GM18867 (cell line): ENCODE results near the gene STK32C.

ENCODE experiments used
- ATAC-seq: cut with Tn5 transposase; IDR thresholded peaks from one replicate; pipeline ENCODE4 v1.9.1; 2021; ENCODE audit warnings: mild to moderate bottlenecking, moderate library complexity; ENCODE audit not compliant: unreplicated experiment

Gene STK32C

DNA sequence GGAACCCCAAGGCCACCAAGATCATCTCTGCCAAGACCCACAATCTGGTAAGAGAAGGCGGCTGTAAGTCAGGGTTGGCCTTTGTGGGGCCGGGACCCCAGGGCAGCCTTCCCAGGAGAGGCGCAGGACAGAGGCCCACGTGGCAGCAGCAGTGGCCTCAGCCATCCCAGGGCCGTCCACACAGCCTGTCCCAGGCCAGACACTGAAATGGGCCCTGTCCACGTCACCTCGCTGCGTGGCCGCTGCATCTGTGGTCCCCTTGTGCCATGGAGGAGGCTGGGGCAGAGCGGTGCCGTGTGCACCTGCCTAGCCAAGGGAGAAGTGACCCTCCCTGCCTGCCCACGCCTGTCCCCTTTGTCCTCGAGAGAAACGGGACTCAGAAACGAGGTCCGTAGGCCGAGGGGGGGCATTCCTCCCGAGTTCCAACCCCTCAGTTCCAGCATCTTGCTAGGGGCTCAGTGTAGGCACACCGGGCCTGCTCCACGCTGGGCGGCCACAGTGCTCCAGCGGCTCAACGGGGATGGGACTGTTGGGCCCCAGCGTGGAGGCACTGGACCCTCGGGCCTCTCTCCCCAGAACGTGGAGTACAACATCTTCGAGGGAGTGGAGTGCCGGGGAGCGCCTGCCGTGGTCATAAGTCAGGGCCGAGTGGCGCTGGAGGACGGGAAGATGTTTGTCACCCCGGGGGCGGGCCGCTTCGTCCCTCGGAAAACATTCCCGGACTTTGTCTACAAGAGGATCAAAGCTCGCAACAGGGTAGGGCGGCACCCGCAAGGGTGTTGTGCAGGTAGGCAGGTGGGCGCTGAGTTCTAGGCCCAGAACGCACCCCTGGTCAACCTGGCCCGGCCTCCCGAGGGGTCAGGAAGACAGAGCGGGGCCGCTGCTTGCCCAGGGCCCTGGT is 105.4 kb downstream of the STK32C start:
- no peak for ATAC-seq

DNA sequence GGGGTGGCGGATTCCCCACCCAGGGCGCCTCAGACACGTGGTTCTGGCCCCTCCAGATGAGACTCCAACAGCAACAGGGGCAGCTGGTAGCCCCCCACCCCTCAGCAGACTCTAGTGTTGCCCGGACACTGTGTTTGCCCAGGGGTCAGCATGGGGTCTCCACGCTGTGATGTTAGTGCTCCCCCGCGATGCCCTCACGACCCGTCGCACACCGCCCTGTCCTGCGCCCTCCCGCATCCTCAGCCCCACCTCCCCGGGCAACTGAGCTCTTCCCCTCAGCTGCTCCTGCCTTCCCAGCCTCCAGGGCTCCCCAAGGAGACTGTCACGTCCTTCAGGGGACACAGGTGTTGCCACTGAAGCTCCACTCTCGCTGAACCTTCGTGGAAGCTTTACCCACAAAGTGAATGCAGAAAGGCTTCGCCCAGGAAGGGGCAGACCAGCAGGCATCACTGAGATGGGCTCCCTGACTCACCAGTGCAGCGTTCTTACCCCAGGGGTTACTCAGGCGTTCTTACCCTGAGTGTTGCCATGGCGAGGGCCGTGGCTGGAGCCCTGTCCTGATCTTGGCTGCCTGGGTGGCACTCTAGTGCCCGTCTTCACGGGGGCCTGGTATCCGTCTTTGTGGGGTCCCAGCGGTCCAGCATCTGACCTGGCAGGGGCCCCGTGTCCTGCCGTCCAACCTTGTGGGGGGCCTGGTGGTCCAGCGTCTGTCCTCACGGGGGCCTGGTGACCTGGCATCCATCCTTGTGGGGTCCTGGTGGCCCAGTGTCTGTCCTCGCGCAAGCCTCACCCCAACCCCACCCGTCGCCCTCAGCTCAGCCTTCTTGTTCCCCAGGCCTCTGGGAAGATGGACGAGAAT is 106.4 kb downstream of the STK32C start:
- ATAC-seq, result no peak

DNA sequence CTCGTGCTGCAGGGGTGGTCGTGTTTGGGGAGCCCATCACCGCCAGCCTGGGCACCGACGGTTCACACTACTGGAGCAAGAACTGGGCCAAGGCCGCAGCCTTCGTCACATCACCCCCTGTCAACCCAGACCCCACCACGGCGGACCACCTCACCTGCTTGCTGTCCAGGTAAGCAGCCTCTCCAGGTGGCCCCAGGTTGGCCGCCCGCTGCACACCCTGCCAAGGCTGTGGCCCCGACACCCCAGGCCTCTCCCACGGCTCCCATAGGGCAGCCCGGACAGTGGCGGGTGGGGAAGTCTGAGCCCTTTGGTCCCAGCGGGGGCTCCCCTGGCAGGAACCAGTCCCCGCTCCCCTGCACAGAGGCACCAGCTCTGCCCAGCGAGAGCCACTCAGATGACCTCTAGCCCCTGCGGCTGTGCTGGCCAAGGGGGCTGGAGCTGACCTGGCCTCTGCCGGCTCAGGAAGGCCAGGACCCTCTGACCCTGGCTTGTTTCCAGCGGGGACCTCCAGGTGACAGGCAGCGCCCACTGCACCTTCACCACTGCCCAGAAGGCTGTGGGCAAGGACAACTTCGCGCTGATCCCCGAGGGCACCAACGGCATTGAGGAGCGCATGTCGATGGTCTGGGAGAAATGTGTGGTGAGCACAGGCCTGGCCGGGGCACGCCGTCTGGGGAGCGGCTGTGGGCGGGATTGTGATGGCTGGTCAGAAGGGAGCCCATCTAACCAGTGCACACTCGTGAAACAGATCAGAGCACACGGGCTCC is 107.2 kb downstream of the STK32C start:
- ATAC-seq, result no peak

DNA sequence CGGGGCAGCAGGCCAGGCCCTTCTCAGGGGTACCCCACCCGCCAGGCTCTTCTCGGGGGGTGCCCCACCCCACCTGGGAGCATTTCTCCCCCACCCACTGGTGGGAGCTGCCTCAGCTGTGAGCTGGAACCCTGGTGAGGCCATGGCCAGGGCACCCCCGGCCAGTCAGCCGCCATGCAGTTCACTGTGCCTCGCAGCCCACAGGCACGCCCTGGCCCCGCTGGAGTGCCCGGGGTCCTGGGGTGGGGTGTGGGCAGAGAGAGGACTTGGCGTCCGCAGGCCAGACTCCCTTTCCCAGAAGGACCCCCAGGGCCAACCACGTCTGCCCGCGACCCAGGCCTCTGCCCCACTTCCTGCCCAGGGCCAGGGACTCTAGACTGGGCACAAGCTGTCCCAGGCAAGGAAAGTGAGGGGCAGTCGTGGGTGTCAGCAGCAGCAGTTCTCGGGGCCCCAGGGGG is 107.9 kb downstream of the STK32C start:
- no peak for ATAC-seq

DNA sequence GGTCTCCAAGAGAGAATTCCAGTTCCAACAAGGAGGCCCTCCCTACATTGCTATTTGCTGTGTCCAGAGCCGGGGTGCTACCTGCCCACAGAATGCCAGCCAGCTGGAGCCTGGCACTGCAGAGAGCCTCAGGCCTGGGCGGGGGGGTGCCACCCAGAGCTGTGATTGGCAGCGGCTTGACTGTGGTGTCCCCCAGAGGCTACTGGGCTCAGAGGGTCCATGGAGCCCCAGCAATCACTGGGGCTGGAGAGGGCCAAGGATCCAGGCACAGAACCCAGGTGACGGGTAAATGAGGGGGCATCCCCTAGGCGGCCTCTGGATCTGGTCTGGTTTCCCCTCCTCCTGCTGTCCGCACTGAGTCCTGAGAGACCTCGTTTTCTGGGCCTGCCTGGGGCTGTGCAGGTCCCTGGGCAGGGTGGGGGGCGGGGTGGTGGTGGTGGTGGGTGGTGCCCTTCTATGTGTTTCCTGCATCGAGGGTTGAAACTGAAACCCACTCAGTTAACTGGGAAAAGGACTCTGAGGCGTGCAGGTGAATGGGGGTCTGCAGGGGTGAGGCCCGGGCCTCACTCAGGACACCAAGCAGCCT is 108.4 kb downstream of the STK32C start:
- no peak for ATAC-seq

DNA sequence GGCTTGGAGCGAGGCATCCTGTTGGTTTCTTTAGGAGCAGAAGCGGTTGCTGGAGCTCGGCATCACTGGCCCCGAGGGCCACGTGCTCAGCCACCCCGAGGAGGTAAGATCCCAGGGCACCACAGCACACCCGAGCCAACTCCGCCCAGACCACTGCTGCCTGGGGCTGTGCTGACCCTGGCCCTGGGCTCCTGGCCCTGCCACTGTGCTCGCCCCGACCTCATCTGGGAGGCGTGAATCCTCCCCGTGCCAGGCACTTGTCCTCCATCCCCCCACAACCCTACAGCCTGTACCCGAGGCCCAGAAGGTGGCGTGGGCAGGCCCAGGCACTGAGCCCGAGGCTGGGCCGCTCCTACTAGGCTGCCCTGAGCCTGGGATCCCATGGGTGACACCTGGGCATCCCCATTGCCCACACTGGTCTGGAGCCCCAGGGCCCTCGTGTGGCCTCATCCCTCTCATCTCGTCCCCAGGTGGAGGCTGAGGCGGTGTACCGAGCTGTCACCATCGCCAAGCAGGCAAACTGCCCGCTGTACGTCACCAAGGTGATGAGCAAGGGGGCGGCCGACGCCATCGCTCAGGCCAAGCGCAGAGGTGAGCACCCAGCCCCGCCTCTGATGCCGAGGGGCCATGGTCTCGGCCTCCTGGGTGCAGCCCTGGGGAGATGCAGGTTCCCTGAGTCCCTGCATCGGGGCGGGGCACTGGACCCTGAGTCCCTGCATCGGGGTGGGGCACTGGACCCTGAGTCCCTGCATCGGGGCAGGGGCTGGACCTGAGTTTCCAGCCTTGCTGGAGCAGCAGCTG is 109.2 kb downstream of the STK32C start:
- no peak for ATAC-seq

DNA sequence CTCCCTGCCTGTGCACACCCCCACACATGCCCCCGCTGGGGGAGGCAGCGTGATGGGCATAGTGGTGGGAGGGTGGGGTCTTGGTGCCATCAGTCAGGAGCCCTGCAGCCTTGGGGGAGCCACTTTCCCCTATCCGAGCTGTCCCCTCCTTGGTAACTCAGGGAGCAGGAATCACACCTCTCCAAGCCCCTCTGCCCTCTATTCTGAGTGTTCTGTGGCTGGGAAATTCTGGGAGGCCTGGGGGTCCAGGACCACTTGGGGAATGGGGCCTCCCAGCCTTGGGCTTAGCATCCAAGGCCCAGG is 109.7 kb downstream of the STK32C start:
- ATAC-seq, result no peak

DNA sequence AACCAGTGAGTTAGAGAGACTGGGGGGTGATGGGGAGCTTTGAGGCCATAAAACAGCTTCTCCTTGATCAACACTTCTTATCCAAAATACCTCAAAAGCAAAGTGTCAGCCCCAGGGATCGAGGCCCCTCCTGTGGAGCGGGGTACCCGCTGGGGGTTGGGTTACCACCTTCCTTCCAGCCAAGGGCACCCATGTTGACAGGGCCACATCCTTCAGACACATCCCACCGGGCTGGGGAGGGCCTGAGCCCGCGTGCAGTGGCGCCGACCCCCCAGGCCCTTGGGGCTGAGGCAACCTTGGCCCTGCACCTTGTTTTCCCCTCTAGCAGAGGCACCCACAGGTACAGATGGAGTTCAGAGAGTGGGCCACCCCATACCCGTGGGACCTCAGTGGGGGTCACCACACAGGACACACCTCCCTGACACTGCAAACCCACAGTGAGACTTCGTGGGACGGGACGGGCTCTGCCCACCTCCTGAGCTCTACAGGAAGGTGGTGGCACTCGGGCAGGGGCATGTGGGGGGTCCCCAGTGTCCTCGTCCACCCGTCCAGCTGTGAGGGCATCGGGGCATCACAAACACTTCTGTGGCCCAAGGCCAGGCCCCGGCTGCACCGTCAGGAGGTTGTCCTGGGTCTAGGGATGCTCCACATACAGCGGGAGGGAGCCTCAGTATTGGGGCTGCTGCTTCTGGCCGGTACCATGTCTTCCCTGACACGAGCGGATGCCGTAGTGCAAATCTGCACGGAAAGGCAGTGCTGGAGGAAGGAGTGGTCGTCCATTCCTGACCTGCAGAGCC is 110.3 kb downstream of the STK32C start:
- ATAC-seq, result no peak

DNA sequence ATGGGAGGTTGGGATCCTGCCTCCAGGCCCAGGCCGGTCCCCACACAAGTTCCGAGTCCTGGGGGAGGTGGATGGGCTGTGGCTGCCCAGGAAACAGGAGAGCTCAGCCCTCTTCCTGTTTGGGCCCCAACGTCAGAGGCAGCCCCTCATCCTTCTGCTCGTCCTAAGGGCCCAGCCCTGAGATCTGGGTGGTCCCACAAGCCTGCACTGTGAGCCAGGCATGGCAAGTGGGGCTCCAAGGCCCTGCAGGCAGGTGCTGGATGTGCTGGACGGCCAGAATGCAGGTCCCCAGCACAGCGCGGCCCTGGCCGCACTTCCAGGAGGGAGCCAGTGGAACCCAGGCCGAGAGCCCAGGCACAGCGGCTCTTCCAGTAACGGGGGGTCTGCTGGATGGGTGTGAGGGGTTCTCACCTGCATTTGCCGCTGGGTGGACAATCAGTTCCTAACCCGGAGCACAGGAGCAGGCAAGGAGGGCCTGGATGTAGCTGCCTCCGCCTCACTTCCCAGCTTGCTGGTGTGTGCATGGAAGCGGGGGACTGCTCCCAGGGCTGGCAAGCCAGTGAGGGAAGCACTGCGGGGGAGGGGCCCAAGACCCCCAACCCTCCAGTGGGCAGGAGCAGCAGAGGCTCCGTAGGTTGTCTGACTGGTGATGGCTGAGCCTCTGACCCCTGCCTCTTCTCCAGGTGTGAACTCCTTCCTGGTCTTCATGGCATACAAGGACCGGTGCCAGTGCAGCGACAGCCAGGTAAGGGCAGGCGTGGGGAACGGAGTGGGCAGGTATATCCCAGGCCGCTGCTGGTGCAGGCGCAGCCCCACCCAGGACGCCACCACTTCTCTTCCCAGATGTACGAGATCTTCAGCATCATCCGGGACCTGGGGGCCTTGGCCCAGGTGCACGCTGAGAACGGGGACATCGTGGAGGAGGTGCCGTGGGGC is 111.3 kb downstream of the STK32C start:
- ATAC-seq, result no peak

DNA sequence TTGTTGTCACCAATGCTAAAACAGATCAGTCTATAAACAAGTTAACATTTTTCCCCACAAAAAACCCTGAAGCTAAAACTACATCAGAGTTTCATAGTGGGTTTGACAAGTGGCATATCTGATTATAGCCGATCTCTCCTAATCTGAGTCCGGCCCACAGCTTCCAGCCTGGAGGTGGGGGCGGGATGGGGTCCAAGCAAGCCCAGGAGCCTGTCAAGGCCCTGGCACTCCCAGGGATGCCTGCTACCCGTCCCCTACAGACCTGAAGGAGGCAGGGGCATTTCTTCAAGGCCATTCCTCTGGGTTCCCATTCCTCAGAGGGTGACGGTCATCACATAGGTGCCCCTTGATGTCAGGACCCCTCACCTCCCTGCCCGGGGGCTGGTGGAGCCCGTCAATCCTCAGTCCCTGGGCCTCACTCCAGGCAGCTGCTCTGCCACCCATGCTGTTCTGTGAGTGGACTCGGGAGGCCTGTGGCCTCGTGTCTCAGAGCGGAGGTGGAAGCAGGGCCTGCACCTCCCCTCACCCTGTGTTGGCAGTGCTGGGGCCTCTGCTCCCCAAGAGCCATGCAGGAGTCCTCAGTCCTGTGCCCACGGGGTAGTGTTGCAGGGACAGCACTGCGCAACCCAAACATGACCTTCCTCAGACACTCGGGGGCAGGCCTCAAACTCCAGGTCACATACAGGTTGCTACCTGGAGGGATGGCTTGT is 112.2 kb downstream of the STK32C start:
- ATAC-seq, result no peak

DNA sequence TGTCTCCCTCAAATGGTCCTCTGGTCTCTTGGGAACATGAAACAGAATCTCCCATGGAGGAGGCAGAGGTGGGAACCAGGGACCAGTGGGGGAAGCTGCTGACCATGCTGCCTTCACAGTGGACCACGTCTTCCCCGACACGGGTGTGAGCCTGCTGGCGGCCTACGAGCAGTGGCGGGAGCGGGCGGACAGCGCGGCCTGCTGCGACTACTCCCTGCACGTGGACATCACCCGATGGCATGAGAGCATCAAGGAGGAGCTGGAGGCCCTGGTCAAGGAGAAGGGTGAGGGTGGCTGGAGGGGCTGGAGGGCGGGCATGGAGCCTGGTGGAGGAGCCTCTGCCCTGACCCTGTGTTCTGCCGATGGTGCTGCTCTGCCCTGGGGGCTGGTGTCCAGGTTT is 113.0 kb downstream of the STK32C start:
- ATAC-seq, result no peak

DNA sequence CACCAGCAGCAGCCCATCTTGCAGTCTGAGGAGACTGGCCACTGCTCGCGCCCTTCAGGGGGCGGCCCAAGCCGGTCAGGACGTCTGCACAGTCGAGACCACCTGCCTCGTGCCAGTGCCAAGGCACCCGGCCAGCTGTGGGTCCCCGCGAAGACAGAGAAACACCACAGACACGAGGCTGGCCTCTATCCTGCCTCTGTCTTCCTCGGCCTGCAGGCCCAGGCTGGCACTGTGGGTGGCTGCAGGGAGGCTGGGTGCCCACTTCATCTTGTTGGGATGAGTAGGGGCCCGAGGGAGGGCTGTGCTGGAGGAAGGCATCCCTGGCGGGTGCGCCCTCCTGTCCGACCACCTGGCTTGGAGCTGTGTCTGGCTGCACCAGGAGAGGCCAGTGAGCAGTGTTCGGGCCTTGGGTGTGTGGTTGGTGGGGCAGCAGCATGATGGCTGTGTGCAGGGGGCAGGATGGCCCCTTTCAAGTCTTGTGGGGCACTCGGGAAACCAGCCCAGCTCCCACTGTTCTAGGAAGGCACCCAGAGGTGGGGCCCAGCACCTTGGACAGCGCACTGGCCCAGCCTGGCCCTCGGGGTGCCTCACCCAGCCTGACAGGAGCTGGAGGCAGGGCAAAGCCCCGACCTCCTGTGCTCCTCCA is 113.7 kb downstream of the STK32C start:
- no peak for ATAC-seq

DNA sequence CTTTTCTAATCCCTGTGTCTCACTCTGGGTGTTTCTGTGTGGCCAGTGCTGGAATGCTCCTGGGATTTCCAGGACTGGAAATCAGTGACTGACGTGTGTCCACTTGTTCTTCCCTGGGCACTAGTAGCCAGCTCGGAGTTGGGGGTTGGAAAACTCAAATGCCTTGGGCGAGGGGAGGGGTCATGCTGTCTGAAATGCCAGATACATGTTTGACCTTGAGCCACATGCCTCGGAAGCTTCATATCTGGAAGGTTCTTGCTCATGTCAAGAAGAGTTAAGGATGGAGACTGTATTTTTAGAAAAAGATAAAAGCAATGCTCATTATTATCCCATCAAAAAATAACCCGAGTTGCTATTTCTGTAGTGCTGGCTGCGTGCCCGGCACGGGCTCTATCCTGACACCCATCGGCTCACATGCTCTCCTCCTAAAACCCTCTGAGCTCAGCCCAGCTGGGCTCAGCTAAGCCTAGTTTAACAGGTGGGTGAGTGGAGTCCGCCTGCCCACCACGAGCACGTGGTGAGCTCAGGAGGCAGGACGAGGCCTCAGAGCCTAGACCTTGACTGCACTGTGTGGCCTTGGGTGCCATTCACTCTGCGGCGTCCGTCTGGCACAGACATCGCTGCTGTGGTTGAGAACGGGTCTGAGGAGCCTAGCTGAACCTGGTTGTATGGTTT is 114.6 kb downstream of the STK32C start:
- ATAC-seq, result no peak

DNA sequence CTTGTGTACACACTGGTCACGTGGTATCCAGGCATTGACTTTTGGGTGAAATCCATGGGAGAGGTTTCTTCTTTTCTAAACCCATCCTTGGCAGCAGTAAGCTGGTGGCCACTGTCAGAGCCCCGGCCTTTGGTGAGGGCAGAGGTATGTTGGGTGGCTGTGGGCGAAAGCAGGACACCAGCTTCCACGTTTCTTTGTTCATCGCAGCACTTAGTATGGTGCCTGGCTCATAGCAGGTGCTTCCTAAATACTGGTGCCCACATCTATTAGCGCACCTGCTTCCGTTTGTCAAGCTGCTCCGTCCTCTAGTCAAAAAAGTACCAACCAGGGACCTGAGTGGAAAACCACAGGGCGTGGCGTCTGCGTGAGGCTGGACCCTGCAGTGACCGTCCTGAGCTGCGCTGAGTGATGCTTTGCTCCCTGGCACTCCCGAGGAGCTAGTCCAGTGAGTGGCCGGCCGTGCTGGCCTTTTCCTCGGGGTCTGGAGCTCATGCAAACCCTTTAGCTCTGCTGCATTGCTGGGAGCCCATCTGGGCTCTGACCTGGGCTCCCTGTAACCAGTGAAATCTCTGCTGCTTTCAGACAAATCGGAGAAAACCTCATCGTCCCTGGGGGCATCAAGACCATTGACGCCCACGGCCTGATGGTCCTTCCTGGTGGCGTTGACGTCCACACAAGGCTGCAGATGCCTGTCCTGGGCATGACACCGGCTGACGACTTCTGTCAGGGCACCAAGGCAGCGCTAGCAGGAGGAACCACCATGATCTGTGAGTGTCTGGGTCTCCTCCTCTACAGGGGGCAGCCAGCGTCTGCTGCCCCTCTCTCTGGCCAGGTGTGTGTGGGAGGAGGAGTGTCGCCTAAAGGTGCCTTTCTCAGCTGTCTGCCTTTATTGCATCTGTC is 115.4 kb downstream of the STK32C start:
- no peak for ATAC-seq

DNA sequence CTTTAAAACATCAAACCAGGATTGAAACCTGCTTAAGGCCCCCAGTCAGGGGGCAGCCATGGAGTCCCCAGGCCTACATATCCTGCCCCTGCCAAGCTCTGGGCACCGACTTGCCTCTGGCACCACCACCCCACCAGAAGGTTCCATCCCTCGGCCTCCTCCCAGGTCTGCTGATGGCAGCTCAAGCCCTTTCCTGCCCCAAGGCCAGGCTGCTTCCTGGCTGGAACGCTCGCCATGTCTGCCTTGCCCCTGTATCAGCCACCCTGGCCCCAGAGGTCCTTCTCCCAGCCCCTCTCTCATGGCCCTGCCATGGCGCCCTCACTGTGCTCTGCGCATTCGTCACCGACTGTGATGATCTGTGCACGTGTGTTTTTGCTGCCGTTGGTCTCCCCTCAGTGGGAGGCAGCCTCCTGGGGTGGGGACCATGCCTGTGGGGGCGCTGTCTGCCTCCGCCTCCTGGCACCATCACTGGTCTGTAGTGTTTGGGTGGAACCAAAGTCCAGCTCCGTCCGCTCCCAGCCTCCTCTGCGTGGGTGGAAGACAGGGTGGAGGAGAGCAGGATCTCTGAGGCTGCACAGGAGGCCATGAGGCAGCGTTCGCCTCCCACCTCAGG is 117.8 kb downstream of the STK32C start:
- ATAC-seq, result no peak
